ENCODE results near the gene SREK1.

SREK1 gene

DNA sequence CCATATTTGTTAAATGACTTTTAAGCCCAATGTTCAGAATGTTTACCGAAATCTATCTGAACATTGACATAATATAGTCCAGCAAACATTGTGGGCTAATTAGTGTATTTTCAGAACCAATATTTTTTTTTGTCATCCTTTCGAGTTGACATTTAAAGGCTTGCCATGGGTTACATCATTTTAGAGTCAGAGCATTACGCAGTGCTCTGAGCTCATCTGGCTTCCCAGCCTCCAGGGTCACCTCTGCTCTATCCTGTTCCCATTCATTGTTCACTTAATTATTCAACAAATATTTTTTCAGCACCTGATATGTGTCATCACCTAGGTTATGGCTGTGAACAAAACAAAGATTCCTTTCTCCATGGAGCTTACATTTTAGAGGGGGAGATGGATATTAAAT, 80.2 kb downstream of the SREK1 start:
- DNase-seq, result no peak

DNA sequence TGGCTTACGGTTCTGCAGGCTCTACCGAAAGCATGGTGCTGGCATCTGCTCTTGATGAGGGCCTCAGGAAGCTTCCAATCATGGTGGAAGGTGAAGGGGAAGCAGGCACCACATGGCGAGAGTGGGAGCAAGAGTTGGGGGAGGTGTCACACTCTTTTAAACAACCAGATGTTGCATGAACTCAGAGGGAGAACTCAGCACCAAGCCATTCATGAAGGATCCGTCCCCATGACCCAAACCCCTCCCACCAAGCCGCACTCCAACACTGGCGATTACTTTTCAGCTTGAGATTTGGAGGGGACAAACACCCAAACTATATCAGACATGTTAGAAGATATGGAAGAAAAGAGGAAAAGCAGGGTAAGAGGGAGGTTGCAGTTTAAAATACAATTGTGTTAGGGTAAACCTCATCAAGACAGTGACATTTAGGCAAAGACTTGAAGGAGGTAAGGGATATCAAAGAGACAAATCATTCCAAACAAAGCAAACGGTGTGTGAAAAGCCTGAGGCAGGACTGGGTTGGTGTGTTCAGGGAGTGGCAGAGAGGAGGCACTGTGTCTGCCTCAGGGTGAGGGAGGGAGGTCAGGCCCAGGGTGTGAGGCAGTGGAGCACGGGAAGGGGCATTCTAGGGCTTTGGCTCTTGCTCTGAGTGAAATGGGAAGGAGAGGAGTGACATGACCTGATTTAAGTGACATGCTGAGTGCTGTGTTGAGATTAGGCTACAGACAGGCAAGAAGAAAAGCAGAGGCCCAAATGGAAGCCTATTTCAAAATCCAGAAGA, 80.9 kb downstream of the SREK1 start:
- DNase-seq, result no peak

DNA sequence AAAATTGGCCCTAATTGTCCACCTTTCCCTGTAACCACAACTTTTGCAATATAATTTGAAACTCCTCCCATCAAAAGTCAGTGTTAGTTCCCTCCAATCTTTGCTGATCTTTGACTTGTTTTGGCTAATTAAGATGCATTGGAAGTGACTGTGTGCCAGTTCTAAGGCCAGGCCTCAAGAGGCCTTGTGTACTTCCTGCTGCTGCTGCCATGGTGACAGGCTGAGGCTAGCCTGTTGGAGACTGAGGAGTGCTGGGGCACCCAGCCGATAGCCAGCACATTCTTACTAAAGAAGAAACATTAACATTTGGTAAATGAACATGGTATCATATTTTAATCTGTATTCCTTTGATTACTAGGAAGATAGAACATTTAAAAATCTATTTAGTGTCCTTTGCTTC, 86.5 kb downstream of the SREK1 start:
- DNase-seq, result no peak

DNA sequence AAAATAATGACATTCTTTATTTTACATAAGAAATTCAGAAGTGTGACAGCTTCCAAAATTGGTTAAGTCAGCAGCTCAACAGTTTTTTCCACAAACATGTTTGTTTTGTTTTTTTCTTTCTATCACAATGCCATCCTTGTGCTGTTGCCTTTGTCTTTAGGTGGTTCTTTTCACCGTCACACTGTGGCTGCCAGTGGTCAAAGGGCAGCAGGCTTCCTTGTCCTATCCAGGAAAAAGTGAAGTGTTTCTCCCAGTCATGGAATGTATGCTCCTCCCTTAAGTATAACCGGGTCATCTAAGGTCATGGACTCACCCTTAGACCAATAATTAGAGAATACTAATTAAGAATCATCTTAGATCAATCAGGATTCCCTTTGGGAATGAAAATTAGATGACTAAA, 87.4 kb downstream of the SREK1 start:
- no peak for DNase-seq

DNA sequence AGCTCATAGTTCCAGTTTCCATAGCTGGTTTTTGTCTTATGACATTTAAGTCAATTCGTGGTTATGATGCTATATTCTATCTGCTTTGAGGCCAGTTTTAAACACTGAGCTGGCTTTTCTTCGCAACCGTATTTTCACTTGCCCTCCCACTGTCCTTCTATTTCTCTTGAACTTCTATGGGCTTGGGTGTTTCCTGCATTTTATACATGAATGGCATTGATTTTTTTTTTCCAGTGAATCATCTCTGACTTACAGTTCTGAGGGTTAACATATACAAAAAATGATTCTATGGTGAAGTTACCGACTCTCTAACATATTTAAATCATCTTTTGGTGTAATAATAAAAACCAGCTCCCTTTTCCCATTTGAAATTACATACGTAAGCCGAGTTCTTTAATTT, 88.2 kb downstream of the SREK1 start:
- no peak for DNase-seq

DNA sequence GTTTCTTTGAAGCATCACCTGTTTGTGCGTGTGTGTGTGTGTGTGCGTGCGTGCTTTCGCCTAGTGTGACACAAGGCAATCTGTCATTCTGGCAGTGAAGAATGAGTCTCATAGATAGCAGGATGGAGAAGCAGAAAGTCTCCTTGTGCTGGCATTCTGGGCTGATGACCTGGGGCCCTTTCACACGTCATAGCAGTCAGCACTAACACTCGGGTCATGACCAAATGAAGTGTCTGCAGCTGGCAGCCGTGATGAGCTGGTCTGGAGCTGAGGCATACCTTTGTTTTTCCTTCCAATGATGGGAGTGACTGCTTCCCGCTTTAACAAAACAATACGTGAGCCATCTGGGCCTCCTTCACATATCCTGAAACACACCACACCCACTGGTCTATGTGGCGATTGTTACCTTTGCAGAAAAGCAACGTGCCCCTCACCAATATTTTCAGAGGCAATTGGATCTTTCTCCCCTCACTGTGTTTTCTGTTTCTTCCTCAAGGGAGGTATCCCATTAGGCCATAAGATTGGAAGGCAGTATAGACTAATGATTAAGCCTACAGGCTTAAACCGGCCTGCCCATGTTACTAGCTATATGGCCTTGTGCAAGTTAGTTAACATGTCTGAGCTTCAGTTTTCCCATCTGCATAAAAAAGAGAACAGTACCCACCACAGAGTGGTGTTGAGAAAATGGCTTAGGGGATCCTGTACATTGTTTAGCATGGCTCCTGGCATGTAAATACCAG, 88.8 kb downstream of the SREK1 start:
- DNase-seq, result no peak
